Stimulated activated CD4-positive, alpha-beta T cell treated with anti-CD3 and anti-CD28 coated beads, TNF-alpha, amount 100 ng/mL, for 48 hours (primary cell): ENCODE results near the gene TUBB6.

Experiments
- DNase-seq, 3 donors: peaks; one replicate each; pipeline ENCODE4 v3.0.0-alpha.2; 2020; ENCODE audit warnings: low read depth in 3 of 3

The TUBB6 gene

GRCh38 chr18:12307701-12308385 is at the start of gene TUBB6:
Gene TUBB6, plus strand, starts transcription at chr18:12308241. Its CDS starts 52 bp downstream, at chr18:12308293.
- peak in 2 of 3 donors; percentile 15 to 40 for DNase-seq

- no peak for DNase-seq
Observed at GRCh38 chr18:12258719-12259705, 49.0 kb upstream of the TUBB6 start.

GRCh38 chr18:12262748-12263147 is 45.3 kb upstream of the TUBB6 start:
- DNase-seq, result no peak

GRCh38 chr18:12264864-12265263 is 43.2 kb upstream of the TUBB6 start:
- DNase-seq, result no peak

- DNase-seq, result peak; percentile 36 to 44 (median 41)
Observed at GRCh38 chr18:12271376-12272235, 36.4 kb upstream of the TUBB6 start.

GRCh38 chr18:12274793-12275192 is 33.2 kb upstream of the TUBB6 start:
- DNase-seq, result no peak

GRCh38 chr18:12276736-12277554 is 31.1 kb upstream of the TUBB6 start:
- DNase-seq, result no peak

- DNase-seq, result no peak
Observed at GRCh38 chr18:12278215-12278671, 29.8 kb upstream of the TUBB6 start.

- no peak for DNase-seq
Observed at GRCh38 chr18:12278741-12279682, 29.0 kb upstream of the TUBB6 start.

GRCh38 chr18:12279781-12280531 is 28.1 kb upstream of the TUBB6 start:
- no peak for DNase-seq

GRCh38 chr18:12281861-12282260 is 26.2 kb upstream of the TUBB6 start:
- no peak for DNase-seq

- no peak for DNase-seq
Observed at GRCh38 chr18:12282442-12283039, 25.5 kb upstream of the TUBB6 start.

GRCh38 chr18:12283256-12283655 is 24.8 kb upstream of the TUBB6 start:
- no peak for DNase-seq

- DNase-seq, result no peak
Observed at GRCh38 chr18:12283666-12284065, 24.4 kb upstream of the TUBB6 start.

- DNase-seq, result no peak
Observed at GRCh38 chr18:12287131-12287681, 20.8 kb upstream of the TUBB6 start.

GRCh38 chr18:12287684-12288402 is 20.2 kb upstream of the TUBB6 start:
- DNase-seq, result no peak

GRCh38 chr18:12288403-12288755 is 19.7 kb upstream of the TUBB6 start:
- no peak for DNase-seq

- no peak for DNase-seq
Observed at GRCh38 chr18:12290086-12290485, 18.0 kb upstream of the TUBB6 start.
